HG03066 (cell line): ENCODE measurements around the gene MLC1.

Experiments used
- ATAC-seq: cut with Tn5 transposase; IDR thresholded peaks from one replicate; pipeline ENCODE4 v1.9.1; 2021; ENCODE audit warnings: low read depth; ENCODE audit not compliant: unreplicated experiment

MLC1 gene

DNA sequence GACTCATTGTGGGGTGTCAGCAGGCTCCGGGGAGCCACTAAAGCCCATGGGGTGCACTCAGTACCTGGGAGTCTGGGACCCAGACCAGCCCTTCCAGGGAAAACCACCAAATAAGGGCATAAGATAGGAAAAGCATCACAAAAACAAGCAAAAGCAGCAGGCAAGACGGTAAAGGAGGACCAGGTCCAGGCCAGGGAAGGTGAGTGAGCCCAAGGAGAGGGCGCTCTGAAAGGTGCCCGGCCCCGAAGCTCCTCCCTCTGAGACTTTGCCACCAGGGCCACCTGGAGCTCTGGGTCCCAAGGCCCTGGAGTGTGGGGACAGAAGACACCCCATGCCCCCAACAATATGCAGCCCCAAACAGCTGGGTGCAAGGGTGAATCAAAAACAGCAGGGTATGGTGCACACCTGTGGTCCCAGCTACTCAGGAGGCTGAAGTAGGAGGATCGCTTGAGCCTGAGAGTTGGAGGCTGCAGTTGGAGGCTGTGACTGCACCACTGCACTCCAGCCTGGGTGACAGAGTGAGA, 67.5 kb downstream of the MLC1 start:
- no peak for ATAC-seq

DNA sequence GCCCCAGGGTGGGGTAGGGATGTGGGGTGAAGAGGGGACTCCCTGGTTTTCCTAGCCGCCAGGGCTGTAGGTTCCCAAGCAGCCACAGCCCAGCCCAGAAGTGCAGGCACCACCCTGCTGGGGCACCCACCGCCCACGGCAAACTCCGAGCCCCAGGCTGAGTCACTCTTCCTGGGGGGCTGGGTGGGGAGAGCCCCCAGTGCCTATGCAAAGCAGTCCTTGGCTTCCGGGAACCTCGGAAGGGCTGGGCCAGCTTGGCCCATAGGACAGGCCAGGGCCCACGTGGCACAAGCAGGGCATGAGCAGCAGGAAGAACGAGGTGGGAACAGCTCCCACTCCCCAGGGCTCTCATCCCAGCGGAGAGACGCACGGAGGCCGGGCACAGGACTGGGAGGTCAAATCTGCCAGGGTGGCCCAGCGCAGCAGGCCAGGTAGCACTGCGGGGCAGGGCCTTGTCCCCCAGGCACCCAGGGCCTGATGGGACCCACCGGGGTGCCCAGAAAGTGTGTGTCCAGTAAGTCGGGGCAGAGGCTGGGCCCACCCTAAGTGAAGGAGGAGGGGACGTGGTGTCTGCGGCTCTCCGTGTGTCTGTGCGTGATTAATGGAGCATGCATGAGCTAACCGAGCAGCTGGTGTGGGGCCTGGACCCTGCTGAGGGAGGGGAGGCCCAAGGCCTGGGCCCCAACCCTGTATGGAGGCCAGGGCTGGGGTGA, 68.1 kb downstream of the MLC1 start:
- no peak for ATAC-seq

DNA sequence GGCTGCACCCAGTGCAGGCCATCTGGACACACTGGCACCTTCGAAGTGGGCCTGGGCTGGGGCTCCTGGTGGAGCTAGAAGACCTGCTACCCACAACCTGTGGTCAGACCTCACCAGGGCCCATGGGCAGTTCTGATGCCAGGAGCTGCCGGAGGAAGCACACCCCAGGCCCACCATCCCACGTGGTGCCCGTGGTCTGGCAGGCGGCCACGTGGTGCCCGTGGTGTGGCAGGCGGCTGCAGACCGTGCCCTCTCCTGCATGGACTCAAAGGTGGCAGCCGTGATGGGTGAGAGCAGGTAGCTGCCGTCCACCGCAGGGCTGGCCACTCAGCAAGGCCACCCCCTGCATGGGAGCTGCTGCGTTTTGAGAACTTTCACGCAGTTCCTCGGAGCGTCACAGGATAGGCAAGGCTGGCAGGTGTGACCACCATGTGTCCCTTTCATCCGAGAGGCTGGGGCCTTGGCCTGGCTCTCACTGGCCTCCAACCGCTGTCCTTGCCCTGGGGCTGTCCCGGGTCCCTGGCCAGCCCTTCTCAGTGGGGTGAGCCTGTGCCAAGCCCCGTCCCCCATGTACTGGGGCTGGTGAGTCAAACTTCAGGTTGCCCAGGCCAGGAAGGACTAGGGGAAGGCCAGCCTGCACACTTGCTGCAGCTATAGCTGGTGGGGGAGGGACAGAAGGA, 68.8 kb downstream of the MLC1 start:
- ATAC-seq: no peak

DNA sequence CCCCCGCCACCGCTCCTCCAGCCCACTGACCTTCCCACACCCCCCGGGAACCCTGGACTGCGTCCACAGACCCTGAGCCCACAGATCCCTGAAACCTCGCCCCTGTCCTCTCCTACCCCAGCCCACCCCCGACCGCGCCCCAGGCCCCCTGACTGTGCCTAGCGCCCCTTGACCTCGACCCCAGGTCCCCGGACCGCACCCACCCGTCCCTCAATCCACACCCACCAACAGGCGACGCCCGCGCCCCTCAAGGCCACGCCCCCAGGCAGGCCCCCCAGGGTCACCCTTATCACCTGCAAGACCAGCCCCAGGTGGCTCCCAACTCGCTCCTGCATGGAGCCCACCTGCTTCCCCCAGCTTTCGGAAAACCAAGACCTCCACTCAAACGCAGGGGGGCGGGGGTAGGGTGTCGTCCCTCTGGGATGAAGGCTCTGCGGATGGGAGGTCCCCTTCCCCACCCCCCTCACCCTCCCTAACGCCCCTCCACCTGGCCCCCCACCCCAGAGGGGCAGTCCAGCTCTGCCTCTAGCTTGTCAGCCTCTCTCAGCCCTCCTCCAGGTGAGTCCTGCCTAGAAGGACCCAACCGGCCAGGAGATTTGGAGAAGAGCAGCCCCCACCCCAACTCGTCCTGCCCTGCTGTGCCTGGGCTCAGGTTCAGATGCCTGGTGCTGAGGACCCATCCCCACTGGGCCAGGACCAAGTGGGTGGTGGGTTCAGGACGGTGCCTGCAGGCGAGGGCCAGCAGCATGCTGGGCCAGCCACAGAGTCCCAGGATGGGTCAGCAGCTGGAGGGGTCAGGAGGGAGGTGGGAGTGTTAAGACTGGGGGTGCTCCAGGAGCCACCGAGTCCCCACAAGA, 69.5 kb downstream of the MLC1 start:
- no peak for ATAC-seq

DNA sequence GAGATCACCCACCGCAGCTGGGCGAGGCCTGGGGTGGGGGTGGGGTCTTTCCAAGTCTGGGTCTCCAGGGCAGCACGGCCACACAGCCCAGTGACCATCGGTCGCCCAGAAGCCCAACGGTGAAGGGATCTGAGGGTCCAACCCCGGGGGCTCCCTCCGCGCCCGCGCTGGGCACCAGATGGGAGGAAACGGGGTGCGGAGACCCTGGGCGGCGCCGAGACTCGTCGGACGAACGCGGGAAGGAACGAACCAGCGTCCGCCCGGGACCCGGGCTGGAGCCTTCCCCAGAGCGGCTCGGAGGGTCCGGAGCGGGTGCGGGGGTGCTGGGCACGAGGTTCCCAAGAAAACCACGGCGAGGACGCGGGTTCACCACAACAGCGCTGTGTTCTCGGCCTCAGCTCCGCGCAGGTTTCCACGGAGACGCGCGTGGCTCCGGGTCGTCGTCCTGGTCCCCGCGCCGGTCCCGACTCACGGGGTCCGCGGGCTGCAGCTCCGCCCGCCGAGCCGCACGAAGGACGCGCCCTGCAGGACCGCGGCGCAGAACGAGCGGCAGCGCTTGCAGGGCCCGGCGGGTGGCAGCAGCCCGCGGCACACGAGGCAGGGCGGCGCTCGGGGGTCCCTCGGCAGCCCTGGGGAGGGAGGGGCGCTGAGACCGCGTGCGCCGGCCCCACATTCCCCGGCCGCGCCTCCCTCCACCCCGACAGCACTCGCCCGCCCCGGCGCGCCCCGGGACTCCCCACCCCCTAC, 70.4 kb downstream of the MLC1 start:
- ATAC-seq: no peak

DNA sequence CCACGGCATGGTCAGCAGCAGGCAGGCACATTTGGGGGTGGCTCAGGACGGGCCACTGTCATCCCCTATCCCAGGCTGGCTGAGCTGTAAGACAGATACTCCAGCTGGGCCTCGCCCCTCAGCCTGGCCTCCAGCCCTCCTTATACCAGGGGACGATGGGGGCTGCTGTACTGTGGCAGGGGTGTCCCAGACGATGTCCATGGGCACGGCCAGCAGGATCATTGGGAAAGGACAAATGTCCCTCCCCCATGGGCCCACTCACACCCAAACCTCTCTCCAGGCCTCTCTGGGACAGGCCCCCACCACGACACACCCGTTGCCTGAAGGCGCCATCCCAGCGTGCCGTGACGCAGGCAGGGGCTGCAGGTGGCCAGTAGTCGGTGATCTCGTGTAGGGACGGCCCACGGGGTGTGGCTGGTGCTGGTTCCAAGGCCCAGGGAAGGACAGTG, 71.1 kb downstream of the MLC1 start:
- ATAC-seq: no peak

DNA sequence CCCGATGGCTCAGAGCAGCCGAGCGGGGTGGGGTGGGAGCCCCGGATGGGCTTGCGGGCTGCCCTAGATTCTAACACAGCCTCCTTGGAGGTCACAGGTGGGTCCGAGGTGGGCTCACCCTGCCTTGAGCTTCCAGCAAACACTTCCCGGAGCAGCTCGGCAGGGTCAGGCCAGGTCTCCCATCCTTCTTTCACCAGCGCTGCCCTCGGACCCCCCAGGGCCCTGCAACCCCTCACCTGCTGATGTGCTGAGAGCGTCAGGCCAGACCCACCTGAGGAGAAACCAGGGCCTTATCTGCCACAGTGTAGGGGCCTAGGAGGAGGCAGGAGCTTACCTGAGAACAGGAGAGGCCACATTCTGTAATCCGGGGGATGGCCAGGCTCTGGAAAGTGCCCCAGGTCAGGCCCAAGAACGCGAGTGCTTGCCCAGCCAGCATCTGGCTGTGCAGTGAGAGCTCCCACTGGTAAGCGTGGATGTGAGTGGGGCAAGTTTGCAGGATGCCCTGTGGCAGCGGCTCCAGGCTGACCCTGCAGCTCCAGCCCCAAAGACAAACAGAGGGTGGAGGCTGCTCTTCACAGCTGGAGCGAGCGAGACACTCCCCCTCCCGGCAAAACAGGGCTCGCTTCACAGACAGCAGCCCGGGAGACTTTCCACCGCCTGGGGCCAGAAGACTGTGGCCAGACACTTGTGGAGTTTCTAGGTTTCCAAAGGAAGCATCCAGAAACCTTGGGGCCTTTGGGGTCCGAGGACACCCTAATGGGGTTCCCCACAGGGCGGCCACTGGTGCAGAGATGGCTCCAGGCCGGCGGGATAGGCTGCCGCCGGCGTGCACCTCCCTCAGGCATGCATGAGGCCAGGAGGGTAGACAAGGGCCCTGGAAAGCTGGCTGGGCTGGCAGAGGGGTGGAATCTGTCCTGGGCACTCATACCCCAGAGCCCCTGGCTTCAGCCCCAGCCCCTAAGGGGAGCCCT, 72.7 kb downstream of the MLC1 start, which contains the start of gene IL17REL:
Gene IL17REL (minus strand): TSS at position 555 of the 971 bp plus-strand sequence. CDS start 119 bp downstream, at position 436.
- no peak for ATAC-seq

DNA sequence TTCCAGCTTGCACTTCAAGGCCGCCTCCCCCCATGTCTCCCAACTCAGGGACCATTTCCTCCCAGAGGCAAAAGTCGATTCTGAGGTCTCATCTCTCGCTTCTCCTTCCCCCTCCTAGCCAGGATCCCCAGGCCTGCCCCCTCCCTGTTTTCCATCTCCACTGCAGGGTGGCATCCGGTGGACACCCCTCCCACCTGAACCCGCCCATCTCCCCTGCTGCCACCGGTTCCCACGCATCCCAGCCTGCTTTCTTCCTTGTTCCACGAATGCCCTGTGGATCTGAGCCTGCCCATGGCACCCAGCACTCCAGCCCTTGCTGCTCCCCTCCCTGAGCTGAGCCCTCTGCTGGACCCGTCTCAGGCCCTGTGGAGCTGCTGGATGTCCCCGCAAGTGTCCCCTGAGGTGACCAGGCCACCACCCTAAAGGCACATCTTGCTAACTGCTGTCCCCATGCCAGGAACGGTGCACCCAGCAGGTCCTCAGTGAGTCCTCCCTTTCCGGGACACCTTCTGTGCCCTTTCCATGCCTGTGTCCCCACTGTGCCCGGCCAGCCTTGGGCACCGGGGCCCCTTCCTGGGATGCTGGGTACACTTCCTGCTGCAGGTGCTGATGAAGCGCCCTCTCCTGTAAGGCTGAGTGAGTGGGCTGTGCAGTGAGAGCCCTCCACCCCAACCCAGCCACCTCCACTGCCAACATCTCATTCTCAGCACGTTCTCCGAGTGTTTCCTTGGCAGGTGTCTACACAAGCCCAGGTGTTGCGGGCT, 73.6 kb downstream of the MLC1 start:
- ATAC-seq: no peak

DNA sequence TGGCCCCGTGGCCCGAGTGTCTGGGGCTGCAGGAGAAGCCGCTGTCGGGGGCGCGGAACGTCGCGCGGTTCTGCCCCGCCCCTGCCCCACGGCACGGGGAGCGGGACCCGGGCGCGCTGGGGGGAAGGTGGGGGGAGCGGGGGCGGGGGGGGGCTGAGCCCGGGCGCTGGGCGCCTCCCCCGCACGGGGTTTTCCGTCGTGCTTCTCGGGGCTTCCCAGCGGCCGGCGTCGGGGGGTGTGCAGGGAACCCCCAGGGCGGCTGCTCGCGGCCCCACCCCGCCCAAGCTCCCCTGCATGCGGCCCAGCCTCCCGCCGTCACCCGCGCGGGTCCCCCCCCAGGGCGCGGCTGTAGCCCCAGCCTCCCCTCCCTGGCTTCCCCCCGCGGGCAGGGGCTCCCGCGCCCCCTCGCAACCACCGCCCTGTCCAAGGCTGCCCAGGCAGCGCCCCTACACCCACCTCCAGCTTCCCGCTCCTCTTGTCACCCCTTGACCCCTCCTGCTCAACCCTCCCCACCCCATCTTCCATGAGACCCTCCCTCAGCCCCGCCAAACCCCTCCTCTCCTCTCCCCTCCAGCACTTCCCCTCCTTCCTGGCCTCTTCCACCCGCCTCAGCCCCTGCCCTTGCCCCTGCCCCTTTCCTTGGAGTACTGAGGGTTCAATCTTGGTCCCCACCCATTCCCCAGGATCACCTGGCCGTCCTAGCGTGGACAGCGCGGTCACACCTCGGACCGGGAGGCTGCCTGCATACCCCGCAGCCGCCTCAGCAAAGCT, 74.4 kb downstream of the MLC1 start:
- no peak for ATAC-seq

DNA sequence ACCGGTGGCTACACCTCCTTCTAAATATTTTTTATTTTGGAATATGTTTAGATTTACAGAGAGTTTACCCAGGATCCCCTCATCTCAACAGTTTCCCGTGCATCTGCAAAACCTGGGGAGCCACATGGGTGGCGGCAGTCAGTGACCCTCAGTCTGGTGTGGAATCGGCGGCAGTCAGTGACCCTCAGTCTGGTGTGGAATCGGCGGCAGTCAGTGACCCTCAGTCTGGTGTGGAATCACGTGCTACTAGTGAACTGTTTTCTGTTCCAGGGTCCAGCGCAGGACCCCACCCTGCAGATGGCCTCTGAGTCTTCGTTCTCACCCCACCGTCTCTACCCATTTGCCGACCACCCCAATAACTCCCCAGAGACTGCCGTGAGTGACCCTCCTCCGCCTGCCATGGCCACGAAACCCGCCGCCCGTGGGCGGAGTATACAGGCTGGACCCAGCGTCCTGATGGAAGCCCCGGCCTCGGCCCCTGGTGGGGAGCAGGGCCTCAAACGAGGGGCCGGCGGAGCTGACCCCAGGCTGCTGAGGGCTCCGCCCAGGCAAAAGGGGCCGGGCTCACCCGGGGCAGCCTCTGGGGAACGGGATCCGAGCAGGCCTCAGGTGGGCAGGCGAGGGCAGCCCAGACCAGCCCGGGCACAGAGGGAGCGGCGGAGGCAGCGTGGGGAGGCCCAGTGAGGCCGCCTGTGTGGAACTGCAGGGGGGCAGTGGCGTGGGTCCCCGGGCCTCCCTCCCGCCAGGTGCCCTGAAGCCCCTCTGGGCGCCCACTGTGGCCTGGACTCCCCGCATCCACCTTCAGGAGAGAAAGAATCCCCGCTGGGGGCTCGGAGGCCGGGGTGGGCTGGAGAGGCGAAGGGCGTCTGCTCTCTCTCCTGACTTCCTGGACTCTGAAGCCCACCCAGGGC, 75.2 kb downstream of the MLC1 start:
- no peak for ATAC-seq
